Panc1 (cell line): Measurements from ENCODE around the gene EIF6. TPM values are rescaled to one million over a fixed set of nuclear protein-coding genes. Genes with fewer than 3 reads are reported as not detected.
A peak's percentile ranks its signal among the peaks of the same experiment; 100 is the strongest.

Source experiments
- ATAC-seq: fragments of 200-7000 bp; cut with Tn5 transposase; 2 replicates; pipeline ENCODE4 v1.9.1; 2020; ENCODE audit warnings: mild to moderate bottlenecking, moderate library complexity
- BruUV-seq: library from RNA; stranded (reverse); fragments of 400-500 nt; replicated peaks from 2 replicates; lab custom pipeline; 2021; lab: Mats Ljungman, UMichigan
- CTCF ChIA-PET: fragments of 300-600 bp; sonication (Branson Sonifier 250); formaldehyde crosslinking; loops from one replicate; lab custom pipeline; 2022; ENCODE audit warnings: antibody characterized with exemption; lab: Charles Lee
- POLR2A ChIA-PET: fragments of 300-600 bp; sonication (Branson Sonifier 250); formaldehyde crosslinking; loops from one replicate; lab custom pipeline; 2022; ENCODE audit warnings: antibody characterized with exemption; lab: Charles Lee
- DNase-seq: peaks from one replicate; pipeline ENCODE4 v3.0.0-alpha.2; 2010; ENCODE audit warnings: low read depth, low spot score
- H3K27ac ChIP-seq: 2 replicates; pipeline ENCODE4 v1.5.1; 2011; ENCODE audit warnings: mild to moderate bottlenecking, low read length, inconsistent platforms
- H3K27me3 ChIP-seq: fragments of 200-500 bp; sonication (Bioruptor generic); 2 replicates; pipeline ENCODE4 v1.6.0; 2014; ENCODE audit warnings: low read length, inconsistent platforms; ENCODE audit not compliant: control insufficient read depth, insufficient read depth
- H3K36me3 ChIP-seq: fragments of 200-500 bp; sonication (Bioruptor generic); 2 replicates; pipeline ENCODE4 v1.5.1; 2014; ENCODE audit warnings: inconsistent platforms, mild to moderate bottlenecking, low read length, moderate library complexity; ENCODE audit not compliant: control insufficient read depth, insufficient read depth
- H3K4me1 ChIP-seq: 2 replicates; pipeline ENCODE4 v1.5.1; 2011; ENCODE audit warnings: inconsistent platforms, mild to moderate bottlenecking, low read length, moderate library complexity; ENCODE audit not compliant: control insufficient read depth, insufficient read depth
- H3K4me3 ChIP-seq, 2 experiments: 2 replicates each; pipeline ENCODE4 v1.5.1; 2011 to 2012; ENCODE audit warnings: low read depth in 2 of 2, low read length in 2 of 2, mild to moderate bottlenecking in 2 of 2, inconsistent platforms in 1 of 2, moderate library complexity in 1 of 2
- H3K9me3 ChIP-seq: fragments of 200-500 bp; sonication (Bioruptor generic); 2 replicates; pipeline ENCODE4 v1.5.1; 2014; ENCODE audit warnings: low read depth, mild to moderate bottlenecking, inconsistent platforms, low read length, moderate library complexity; ENCODE audit not compliant: control insufficient read depth, insufficient read depth
- POLR2AphosphoS5 ChIP-seq: IDR thresholded peaks from 2 replicates; pipeline ENCODE4 v1.6.1; 2012; ENCODE audit warnings: mild to moderate bottlenecking, low read depth, low read length, moderate library complexity
- SIN3A ChIP-seq: IDR thresholded peaks from 2 replicates; pipeline ENCODE4 v1.6.1; 2012; ENCODE audit warnings: low read depth, mild to moderate bottlenecking, low read length, moderate library complexity, borderline replicate concordance; ENCODE audit not compliant: insufficient read depth
- TCF7L2 ChIP-seq: IDR thresholded peaks from 2 replicates; pipeline ENCODE4 v1.6.1; 2011; ENCODE audit warnings: mild to moderate bottlenecking, low read depth, low read length, inconsistent platforms
- in situ Hi-C: cut with HindIII; loops from 2 replicates; pipeline ENCODE4 v1.10.0; 2016; ENCODE audit warnings: low sequenced_read_pairs, low pct_unique_long_range_greater_than_20kb
- intact Hi-C: fragments of 100-400 bp; cut with micrococcal nuclease; formaldehyde crosslinking; loops from one replicate; pipeline ENCODE4 v1.10.0; 2022; ENCODE audit not compliant: unreplicated experiment
- total RNA-seq: library from RNA; stranded (reverse); gene quantifications from one replicate; pipeline ENCODE4 v1.2.1, GENCODE V29; 2021; ENCODE audit not compliant: unreplicated experiment
- TF ChIP-seq, protein P1 (sequence below), 2 experiments: IDR thresholded peaks; 2 replicates each; pipeline ENCODE4 v1.6.1; 2011 to 2012; ENCODE audit warnings: low read depth in 2 of 2, control low read depth in 1 of 2, low read length in 1 of 2, mild to moderate bottlenecking in 1 of 2, moderate library complexity in 1 of 2; ENCODE audit not compliant: insufficient read depth in 1 of 2
- TF ChIP-seq, protein P2 (sequence below): fragments of 450-650 bp; IDR thresholded peaks from 2 replicates; pipeline ENCODE4 v1.5.1; 2017; ENCODE audit warnings: mild to moderate bottlenecking

Gene EIF6
- total RNA-seq, 1 experiment from 2014 or later = 258 TPM

- no peaks in the 10 kb centered on the region for H3K36me3 ChIP-seq
- ChIA-PET CTCF (no interaction called here), POLR2A (no interaction called here)
- H3K9me3 ChIP-seq = no peaks in the 10 kb centered on the region
- no peak for ATAC-seq
- H3K4me3 ChIP-seq = no peak overlapping the region
- in situ Hi-C loops (no loop called here), intact Hi-C loops (no loop called here)
- H3K27me3 ChIP-seq = no peaks in the 10 kb centered on the region
- no peak for TF ChIP-seq TCF7L2
- TF ChIP-seq, protein P1, sequence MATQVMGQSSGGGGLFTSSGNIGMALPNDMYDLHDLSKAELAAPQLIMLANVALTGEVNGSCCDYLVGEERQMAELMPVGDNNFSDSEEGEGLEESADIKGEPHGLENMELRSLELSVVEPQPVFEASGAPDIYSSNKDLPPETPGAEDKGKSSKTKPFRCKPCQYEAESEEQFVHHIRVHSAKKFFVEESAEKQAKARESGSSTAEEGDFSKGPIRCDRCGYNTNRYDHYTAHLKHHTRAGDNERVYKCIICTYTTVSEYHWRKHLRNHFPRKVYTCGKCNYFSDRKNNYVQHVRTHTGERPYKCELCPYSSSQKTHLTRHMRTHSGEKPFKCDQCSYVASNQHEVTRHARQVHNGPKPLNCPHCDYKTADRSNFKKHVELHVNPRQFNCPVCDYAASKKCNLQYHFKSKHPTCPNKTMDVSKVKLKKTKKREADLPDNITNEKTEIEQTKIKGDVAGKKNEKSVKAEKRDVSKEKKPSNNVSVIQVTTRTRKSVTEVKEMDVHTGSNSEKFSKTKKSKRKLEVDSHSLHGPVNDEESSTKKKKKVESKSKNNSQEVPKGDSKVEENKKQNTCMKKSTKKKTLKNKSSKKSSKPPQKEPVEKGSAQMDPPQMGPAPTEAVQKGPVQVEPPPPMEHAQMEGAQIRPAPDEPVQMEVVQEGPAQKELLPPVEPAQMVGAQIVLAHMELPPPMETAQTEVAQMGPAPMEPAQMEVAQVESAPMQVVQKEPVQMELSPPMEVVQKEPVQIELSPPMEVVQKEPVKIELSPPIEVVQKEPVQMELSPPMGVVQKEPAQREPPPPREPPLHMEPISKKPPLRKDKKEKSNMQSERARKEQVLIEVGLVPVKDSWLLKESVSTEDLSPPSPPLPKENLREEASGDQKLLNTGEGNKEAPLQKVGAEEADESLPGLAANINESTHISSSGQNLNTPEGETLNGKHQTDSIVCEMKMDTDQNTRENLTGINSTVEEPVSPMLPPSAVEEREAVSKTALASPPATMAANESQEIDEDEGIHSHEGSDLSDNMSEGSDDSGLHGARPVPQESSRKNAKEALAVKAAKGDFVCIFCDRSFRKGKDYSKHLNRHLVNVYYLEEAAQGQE (IDR thresholded peaks at IDR 0.05; ENCODE audit: insufficient read depth in 1 of 2, low read depth in 2 of 2, low read length in 1 of 2) = no peak
- TF ChIP-seq POLR2AphosphoS5 = no peak
- BruUV-seq = no TSS peak
- H3K27ac ChIP-seq = no peak overlapping the region
- no peak for DNase-seq
- H3K4me1 ChIP-seq = peaks cover 25% of the 10 kb centered on the region
These were observed 48.1 kb upstream of the EIF6 start for GRCh38 chr20:35332540-35333200.

DNA sequence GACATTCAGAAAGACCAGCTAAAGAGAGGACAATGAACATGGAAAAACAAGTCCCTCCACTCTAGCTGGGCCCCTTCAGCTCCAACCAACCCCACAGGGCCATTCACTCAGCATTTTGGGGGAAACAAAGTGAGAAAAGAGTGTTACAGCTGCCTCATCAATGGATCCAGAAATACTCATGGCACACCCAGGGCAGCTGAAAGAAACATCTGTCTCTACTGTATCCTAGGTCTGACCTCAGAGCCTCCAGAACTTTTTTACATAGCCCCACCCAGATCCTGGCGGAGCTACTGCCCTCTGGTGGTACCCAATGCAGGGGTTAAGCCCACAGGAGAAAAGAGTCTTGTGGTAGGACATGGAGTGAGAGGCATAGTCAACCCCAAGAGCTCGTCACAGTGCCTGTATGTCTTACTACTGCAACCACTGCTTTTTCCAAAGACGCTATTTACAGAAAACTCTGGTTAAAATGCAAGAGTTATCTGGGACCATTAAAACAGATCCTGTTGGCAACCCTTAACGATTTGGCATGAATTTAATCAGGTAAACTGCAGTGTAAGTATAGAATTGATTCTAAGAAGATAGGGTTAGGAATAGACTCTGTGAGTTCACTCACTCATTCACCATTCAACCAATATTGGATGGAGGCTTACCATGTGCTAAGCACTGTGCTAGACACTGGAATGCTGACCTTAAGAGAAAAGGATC is 45.0 kb upstream of the EIF6 start:
- no peaks in the 10 kb centered on the region for H3K9me3 ChIP-seq
- peaks cover 41% of the 10 kb centered on the region for H3K4me1 ChIP-seq
- no TSS peak for BruUV-seq
- peak; percentile 73; the same call in 1 of the 2 replicates for ATAC-seq
- ChIA-PET CTCF (interaction anchor here (1.4 to 1.5 kb wide), 2 partner anchors 22 to 25 kb away, joined by 8 to 9 read pairs; no protein-coding TSS in a partner anchor), POLR2A (no interaction called here)
- no peaks in the 10 kb centered on the region for H3K27me3 ChIP-seq
- in situ Hi-C loops = no loop called here
- no peak for DNase-seq
- H3K4me3 ChIP-seq = no peak overlapping the region
- TF ChIP-seq TCF7L2 = no peak
- TF ChIP-seq, protein P2, sequence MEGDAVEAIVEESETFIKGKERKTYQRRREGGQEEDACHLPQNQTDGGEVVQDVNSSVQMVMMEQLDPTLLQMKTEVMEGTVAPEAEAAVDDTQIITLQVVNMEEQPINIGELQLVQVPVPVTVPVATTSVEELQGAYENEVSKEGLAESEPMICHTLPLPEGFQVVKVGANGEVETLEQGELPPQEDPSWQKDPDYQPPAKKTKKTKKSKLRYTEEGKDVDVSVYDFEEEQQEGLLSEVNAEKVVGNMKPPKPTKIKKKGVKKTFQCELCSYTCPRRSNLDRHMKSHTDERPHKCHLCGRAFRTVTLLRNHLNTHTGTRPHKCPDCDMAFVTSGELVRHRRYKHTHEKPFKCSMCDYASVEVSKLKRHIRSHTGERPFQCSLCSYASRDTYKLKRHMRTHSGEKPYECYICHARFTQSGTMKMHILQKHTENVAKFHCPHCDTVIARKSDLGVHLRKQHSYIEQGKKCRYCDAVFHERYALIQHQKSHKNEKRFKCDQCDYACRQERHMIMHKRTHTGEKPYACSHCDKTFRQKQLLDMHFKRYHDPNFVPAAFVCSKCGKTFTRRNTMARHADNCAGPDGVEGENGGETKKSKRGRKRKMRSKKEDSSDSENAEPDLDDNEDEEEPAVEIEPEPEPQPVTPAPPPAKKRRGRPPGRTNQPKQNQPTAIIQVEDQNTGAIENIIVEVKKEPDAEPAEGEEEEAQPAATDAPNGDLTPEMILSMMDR = peak; percentile 80
- intact Hi-C loops = no loop called here
- peak overlapping the region; percentile 58 for H3K27ac ChIP-seq
- no peaks in the 10 kb centered on the region for H3K36me3 ChIP-seq

DNA sequence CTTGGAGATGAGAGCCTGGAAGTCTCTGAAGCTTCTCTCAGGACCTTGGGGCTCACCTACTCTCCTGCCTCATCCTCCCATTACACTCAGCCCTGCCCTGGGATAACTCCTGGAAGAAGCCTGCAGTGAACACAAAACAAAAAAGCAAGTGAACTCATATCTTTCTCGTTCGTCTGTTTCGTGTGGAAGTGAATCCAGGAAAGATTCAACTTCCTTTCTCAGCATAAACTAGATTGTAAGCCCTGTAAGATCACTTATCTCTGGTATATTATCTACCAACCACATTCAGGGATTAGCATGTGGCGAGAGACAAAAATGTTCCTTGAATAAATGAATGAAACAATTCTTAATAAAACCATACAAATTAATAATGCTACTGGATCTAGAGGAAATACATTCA is 44.1 kb upstream of the EIF6 start:
- H3K27me3 ChIP-seq = no peaks in the 10 kb centered on the region
- in situ Hi-C loops (no loop called here), intact Hi-C loops (no loop called here)
- no peaks in the 10 kb centered on the region for H3K36me3 ChIP-seq
- TF ChIP-seq SIN3A (no peak), POLR2AphosphoS5 (no peak), TCF7L2 (no peak)
- TF ChIP-seq, protein P2 = no peak
- TF ChIP-seq, protein P1 (IDR thresholded peaks at IDR 0.05; ENCODE audit: insufficient read depth in 1 of 2, low read depth in 2 of 2, low read length in 1 of 2) = no peak
- H3K9me3 ChIP-seq = no peaks in the 10 kb centered on the region
- BruUV-seq = no TSS peak
- ATAC-seq (no peak), DNase-seq (no peak)
- peak overlapping the region; percentile 58 for H3K27ac ChIP-seq
- H3K4me3 ChIP-seq = no peak overlapping the region
- ChIA-PET POLR2A (no interaction called here), CTCF (interaction anchor here (1.4 to 1.5 kb wide), 2 partner anchors 21 to 24 kb away, joined by 8 to 9 read pairs; no protein-coding TSS in a partner anchor)
- peaks cover 34% of the 10 kb centered on the region for H3K4me1 ChIP-seq
